Gastrocnemius medialis (tissue), 4 donors: Measurements from ENCODE around the gene DLG1. TPM values are rescaled to one million over a fixed set of nuclear protein-coding genes. Genes with fewer than 3 reads are reported as not detected.

ENCODE experiments used
- ATAC-seq, 2 donors: fragments of 150-250 bp; one replicate each; pipeline ENCODE4 v1.9.1; 2016
- DNase-seq, 2 donors: peaks; one replicate each; pipeline ENCODE4 v3.0.0-alpha.2; 2019
- H3K27ac ChIP-seq, 4 donors: fragments of 200-600 bp; sonication (generic); 1 replicate in 1 of 4; 2 replicates in 3 of 4; pipeline ENCODE4 v1.5.1; 2016 to 2018; ENCODE audit warnings: mild to moderate bottlenecking in 2 of 4, moderate library complexity in 1 of 4
- H3K27me3 ChIP-seq, 3 donors: fragments of 200-600 bp; sonication (generic) in 2 of 3; 1 replicate in 1 of 3; 2 replicates in 2 of 3; pipeline versions ENCODE4 v1.5.1 to v1.6.0; 2016 to 2019; ENCODE audit warnings: mild to moderate bottlenecking in 1 of 3, moderate library complexity in 1 of 3
- H3K36me3 ChIP-seq, 2 donors: fragments of 200-600 bp; sonication (generic) in 1 of 2; one replicate each; pipeline ENCODE4 v1.5.1; 2017 to 2018
- H3K4me1 ChIP-seq, 2 donors: fragments of 200-600 bp; sonication (generic) in 1 of 2; one replicate each; pipeline ENCODE4 v1.5.1; 2016 to 2017; ENCODE audit warnings: mild to moderate bottlenecking in 2 of 2
- H3K4me3 ChIP-seq, 4 donors: fragments of 200-600 bp; sonication (generic) in 3 of 4; 1 replicate in 1 of 4; 2 replicates in 3 of 4; pipeline ENCODE4 v1.5.1; 2016 to 2019; ENCODE audit warnings: mild to moderate bottlenecking in 2 of 4
- H3K9me3 ChIP-seq, 3 donors: fragments of 200-600 bp; sonication (generic) in 2 of 3; 1 replicate in 1 of 3; 2 replicates in 2 of 3; pipeline ENCODE4 v1.5.1; 2016 to 2019
- CTCF ChIP-seq, 5 experiments: fragments of 450-650 bp in 3 of 5; fragments of 200-600 bp in 2 of 5; sonication (generic) in 2 of 5; IDR thresholded peaks in 4 of 5; conservative IDR thresholded peaks in 1 of 5; 1 replicate in 4 of 5; 2 replicates in 1 of 5; pipeline ENCODE4 v1.5.1; 2016 to 2019; ENCODE audit warnings: antibody characterized with exemption in 5 of 5, mild to moderate bottlenecking in 3 of 5, moderate library complexity in 3 of 5
- POLR2A ChIP-seq, 2 donors: fragments of 450-650 bp; IDR thresholded peaks; one replicate each; pipeline ENCODE4 v1.6.1; 2017; ENCODE audit warnings: antibody characterized with exemption in 2 of 2, mild to moderate bottlenecking in 2 of 2, moderate library complexity in 2 of 2
- in situ Hi-C, 4 donors: fragments of 200-750 bp; cut with MboI; loops; one replicate each; pipeline versions ENCODE4 v1.15.0 to v1.8.0; 2017; ENCODE audit warnings: low sequenced_read_pairs in 4 of 4
- intact Hi-C: fragments of 100-400 bp; cut with DNase I; formaldehyde crosslinking; loops from one replicate; pipeline ENCODE4 v1.15.1; 2023; ENCODE audit warnings: low total_unique reads
- total RNA-seq, 4 donors: library from RNA; depleted of rRNA; stranded (reverse); fragments of >200 nt; gene quantifications; one replicate each; pipeline versions ENCODE4 v1.1.0 to v1.2.3, GENCODE V29; 2016

The DLG1 gene
- total RNA-seq, 4 donors from 2014 or later, result 41.4 to 112 (median 61.1) TPM

GRCh38 chr3:197231321-197231720 lies 67.1 kb downstream of the DLG1 start:
- no peak for TF ChIP-seq CTCF (IDR thresholded peaks at IDR 0.05 in 4 of 5, conservative IDR thresholded peaks at IDR 0.05 in 1 of 5)
- TF ChIP-seq POLR2A (IDR thresholded peaks at IDR 0.05), result no peak
- Histone ChIP-seq H3K36me3 (no peaks in the 10 kb centered on the region), H3K4me3 (no peak overlapping the region), H3K27ac (no peak overlapping the region), H3K4me1 (peaks cover 20 to 38% of the 10 kb centered on the region in 2 donors), H3K27me3 (no peaks in the 10 kb centered on the region), H3K9me3 (no peaks in the 10 kb centered on the region)
- DNase-seq (no peak), ATAC-seq (no peak)
- intact Hi-C loops (no loop called here), in situ Hi-C loops (no loop called here)

- Histone ChIP-seq H3K36me3 (no peaks in the 10 kb centered on the region), H3K4me1 (peaks cover 23 to 45% of the 10 kb centered on the region in 2 donors), H3K9me3 (no peaks in the 10 kb centered on the region), H3K27me3 (no peaks in the 10 kb centered on the region), H3K27ac (no peak overlapping the region), H3K4me3 (no peak overlapping the region)
- TF ChIP-seq CTCF (IDR thresholded peaks at IDR 0.05 in 4 of 5, conservative IDR thresholded peaks at IDR 0.05 in 1 of 5), result no peak
- no peak for TF ChIP-seq POLR2A (IDR thresholded peaks at IDR 0.05)
- intact Hi-C loops, result no loop called here
- in situ Hi-C loops, result no loop called here
- DNase-seq (no peak), ATAC-seq (no peak)
Measured at GRCh38 chr3:197229836-197230235, 68.6 kb downstream of the DLG1 start.

GRCh38 chr3:197229178-197229577 lies 69.2 kb downstream of the DLG1 start:
- DNase-seq (no peak), ATAC-seq (no peak)
- H3K27me3 ChIP-seq, result no peaks in the 10 kb centered on the region
- no peaks in the 10 kb centered on the region for H3K36me3 ChIP-seq
- no peaks in the 10 kb centered on the region for H3K9me3 ChIP-seq
- no peak overlapping the region for H3K4me3 ChIP-seq
- intact Hi-C loops (no loop called here), in situ Hi-C loops (no loop called here)
- TF ChIP-seq POLR2A (IDR thresholded peaks at IDR 0.05) (no peak), CTCF (IDR thresholded peaks at IDR 0.05 in 4 of 5, conservative IDR thresholded peaks at IDR 0.05 in 1 of 5) (no peak)
- no peak overlapping the region for H3K27ac ChIP-seq
- peaks cover 23 to 49% of the 10 kb centered on the region in 2 donors for H3K4me1 ChIP-seq

GRCh38 chr3:197227780-197228574 lies 70.4 kb downstream of the DLG1 start:
- DNase-seq, result no peak
- H3K4me1 ChIP-seq, result peaks cover 33 to 61% of the 10 kb centered on the region in 2 donors
- no peak overlapping the region for H3K4me3 ChIP-seq
- H3K27me3 ChIP-seq, result no peaks in the 10 kb centered on the region
- H3K27ac ChIP-seq, result no peak overlapping the region
- H3K9me3 ChIP-seq, result no peaks in the 10 kb centered on the region
- intact Hi-C loops (no loop called here), in situ Hi-C loops (no loop called here)
- peak in 1 of 2 donors; percentile 41 for ATAC-seq
- H3K36me3 ChIP-seq, result no peaks in the 10 kb centered on the region
- TF ChIP-seq POLR2A (IDR thresholded peaks at IDR 0.05), result no peak
- no peak for TF ChIP-seq CTCF (IDR thresholded peaks at IDR 0.05 in 4 of 5, conservative IDR thresholded peaks at IDR 0.05 in 1 of 5)
